Loucy (cell line): ENCODE data around the gene GSG1L.

Experiments
- H2AFZ ChIP-seq: fragments of 200-600 bp; sonication (generic); 2 replicates; pipeline ENCODE4 v1.6.0; 2016; ENCODE audit warnings: antibody characterized with exemption, mild to moderate bottlenecking, low read length, moderate library complexity
- H3F3A ChIP-seq: fragments of 200-600 bp; 2 replicates; pipeline ENCODE4 v1.6.0; 2016; ENCODE audit warnings: antibody characterized with exemption, low read depth, mild to moderate bottlenecking
- H3K27me3 ChIP-seq: fragments of 200-600 bp; sonication (generic); 2 replicates; pipeline ENCODE4 v1.6.1; 2014; ENCODE audit warnings: low read length, mild to moderate bottlenecking; ENCODE audit not compliant: insufficient read depth, poor library complexity, severe bottlenecking
- H3K36me3 ChIP-seq: fragments of 200-600 bp; sonication (generic); 2 replicates; pipeline ENCODE4 v1.6.1; 2016; ENCODE audit warnings: low read length; ENCODE audit not compliant: insufficient read depth
- H3K4me1 ChIP-seq: fragments of 200-600 bp; sonication (generic); 2 replicates; pipeline ENCODE4 v1.5.1; 2014; ENCODE audit warnings: low read length, mild to moderate bottlenecking; ENCODE audit not compliant: insufficient read depth, poor library complexity, severe bottlenecking
- H3K4me2 ChIP-seq: fragments of 200-600 bp; sonication (generic); 2 replicates; pipeline ENCODE4 v1.6.0; 2014; ENCODE audit warnings: antibody characterized with exemption, low read length, low read depth, mild to moderate bottlenecking; ENCODE audit not compliant: poor library complexity, severe bottlenecking
- H3K4me3 ChIP-seq: fragments of 200-600 bp; sonication (generic); 2 replicates; pipeline ENCODE4 v1.5.1; 2014; ENCODE audit warnings: low read length, mild to moderate bottlenecking, mixed read lengths; ENCODE audit not compliant: poor library complexity, severe bottlenecking
- H3K79me2 ChIP-seq: fragments of 200-600 bp; sonication (generic); 2 replicates; pipeline ENCODE4 v1.6.1; 2014; ENCODE audit warnings: low read length; ENCODE audit not compliant: insufficient read depth
- H3K9ac ChIP-seq: fragments of 200-600 bp; sonication (generic); 2 replicates; pipeline ENCODE4 v1.6.0; 2014; ENCODE audit warnings: mild to moderate bottlenecking, low read depth, low read length, moderate library complexity; ENCODE audit not compliant: poor library complexity, severe bottlenecking
- H3K9me2 ChIP-seq: fragments of 200-600 bp; sonication (generic); replicated peaks from 2 replicates; pipeline ENCODE4 v1.6.1; 2016; ENCODE audit warnings: low read depth, low read length, mixed read lengths
- H3K9me3 ChIP-seq: fragments of 200-600 bp; sonication (generic); 2 replicates; pipeline ENCODE4 v1.6.1; 2014; ENCODE audit warnings: mild to moderate bottlenecking, antibody characterized with exemption, low read length, low read depth; ENCODE audit not compliant: insufficient read depth
- H4K20me1 ChIP-seq: fragments of 200-600 bp; sonication (generic); 2 replicates; pipeline ENCODE4 v1.6.0; 2014; ENCODE audit warnings: antibody characterized with exemption, low read length, mild to moderate bottlenecking; ENCODE audit not compliant: insufficient read depth, poor library complexity, severe bottlenecking
- CTCF ChIP-seq: fragments of 200-600 bp; sonication (generic); conservative IDR thresholded peaks from 2 replicates; pipeline ENCODE4 v1.5.1; 2014; ENCODE audit warnings: mild to moderate bottlenecking, antibody characterized with exemption, low read length
- EZH2phosphoT487 ChIP-seq: fragments of 200-600 bp; IDR thresholded peaks from 2 replicates; pipeline ENCODE4 v1.6.1; 2018; ENCODE audit warnings: antibody characterized with exemption, mild to moderate bottlenecking, moderate library complexity, borderline replicate concordance

GSG1L gene

GRCh38 chr16:27984121-27984520 is 79.4 kb downstream of the GSG1L start:
- no peak for TF ChIP-seq EZH2phosphoT487
- TF ChIP-seq CTCF: no peak

GRCh38 chr16:27983244-27983643 is 80.3 kb downstream of the GSG1L start:
- Histone ChIP-seq H3K9ac (no peak overlapping the region), H3K36me3 (no peaks in the 10 kb centered on the region), H3K4me3 (no peak overlapping the region), H3K4me1 (no peaks in the 10 kb centered on the region), H3K9me3 (no peaks in the 10 kb centered on the region; the same call in 1 of the 2 replicates), H3F3A (no peaks in the 10 kb centered on the region), H3K9me2 (no peaks in the 10 kb centered on the region), H3K4me2 (no peak overlapping the region), H3K27me3 (no peaks in the 10 kb centered on the region), H3K79me2 (no peaks in the 10 kb centered on the region), H2AFZ (no peak overlapping the region), H4K20me1 (no peaks in the 10 kb centered on the region)
- TF ChIP-seq CTCF: no peak
- no peak for TF ChIP-seq EZH2phosphoT487

More at GRCh38 chr16:27984121-27984520, 79.4 kb downstream of the GSG1L start:
- no peak overlapping the region for H3K9ac ChIP-seq
- no peaks in the 10 kb centered on the region for H3K79me2 ChIP-seq
- H3K4me3 ChIP-seq: no peak overlapping the region
- H3K9me2 ChIP-seq: no peaks in the 10 kb centered on the region
- H4K20me1 ChIP-seq: no peaks in the 10 kb centered on the region
- no peaks in the 10 kb centered on the region for H3K4me1 ChIP-seq
- H3K27me3 ChIP-seq: no peaks in the 10 kb centered on the region
- H2AFZ ChIP-seq: no peak overlapping the region
- H3K4me2 ChIP-seq: no peak overlapping the region
- H3F3A ChIP-seq: no peaks in the 10 kb centered on the region
- H3K36me3 ChIP-seq: no peaks in the 10 kb centered on the region
- no peaks in the 10 kb centered on the region for H3K9me3 ChIP-seq

- Histone ChIP-seq H3F3A (no peaks in the 10 kb centered on the region), H3K9me2 (no peaks in the 10 kb centered on the region), H4K20me1 (no peaks in the 10 kb centered on the region), H3K9me3 (no peaks in the 10 kb centered on the region; the same call in 1 of the 2 replicates), H3K4me3 (no peak overlapping the region), H3K4me2 (no peak overlapping the region), H3K9ac (no peak overlapping the region), H2AFZ (no peak overlapping the region), H3K79me2 (no peaks in the 10 kb centered on the region), H3K4me1 (no peaks in the 10 kb centered on the region), H3K36me3 (no peaks in the 10 kb centered on the region), H3K27me3 (no peaks in the 10 kb centered on the region)
- TF ChIP-seq CTCF (no peak), EZH2phosphoT487 (no peak)
These were observed 81.3 kb downstream of the GSG1L start for GRCh38 chr16:27982184-27982583.
